ENCODE measurements around the gene CSK.

- no peak for TF ChIP-seq CTCF (conservative IDR thresholded peaks at IDR 0.05 in 1 of 2, IDR thresholded peaks at IDR 0.05 in 1 of 2; ENCODE audit: extremely low read depth in 1 of 2, insufficient read depth in 1 of 2, low read depth in 1 of 2, low read length in 2 of 2)
- no peak for TF ChIP-seq EZH2 (IDR thresholded peaks at IDR 0.05; ENCODE audit: borderline replicate concordance, low read length)
Measured at GRCh38 chr15:74845581-74845980, 63.7 kb downstream of the CSK start.

All from mammary epithelial cell (primary cell).